Body of pancreas (tissue), 4 donors: Measurements from ENCODE around the gene PPP2R5B. TPM values are rescaled to one million over a fixed set of nuclear protein-coding genes. Genes with fewer than 3 reads are reported as not detected.
A peak's percentile ranks its signal among the peaks of the same experiment; 100 is the strongest.

Experiments used
- ATAC-seq: fragments of 150-250 bp; one replicate; pipeline ENCODE4 v1.9.1; 2016
- DNase-seq, 4 donors: peaks; one replicate each; pipeline ENCODE4 v3.0.0-alpha.2; 2019
- H3K27ac ChIP-seq, 4 donors: fragments of 200-600 bp; sonication (generic); 1 replicate in 3 of 4; 2 replicates in 1 of 4; pipeline versions ENCODE4 v1.5.1 to v1.6.1; 2016 to 2019; ENCODE audit warnings: mild to moderate bottlenecking in 1 of 4, mixed read lengths in 1 of 4, moderate library complexity in 1 of 4
- H3K27me3 ChIP-seq, 2 donors: fragments of 200-600 bp; sonication (generic); one replicate each; pipeline ENCODE4 v1.6.0; 2016; ENCODE audit warnings: mild to moderate bottlenecking in 1 of 2
- H3K36me3 ChIP-seq, 2 donors: fragments of 200-600 bp; sonication (generic); replicated peaks in 1 of 2; 2 replicates each; pipeline ENCODE4 v1.5.1; 2016; ENCODE audit warnings: low read depth in 2 of 2; ENCODE audit not compliant: insufficient read depth in 1 of 2
- H3K4me1 ChIP-seq: fragments of 200-600 bp; sonication (generic); one replicate; pipeline ENCODE4 v1.6.0; 2016
- H3K4me3 ChIP-seq, 2 donors: fragments of 200-600 bp; sonication (generic); 1 replicate in 1 of 2; 2 replicates in 1 of 2; pipeline ENCODE4 v1.5.1; 2016 to 2019
- H3K9me3 ChIP-seq, 3 donors: fragments of 200-600 bp; sonication (generic); 1 replicate in 2 of 3; 2 replicates in 1 of 3; pipeline ENCODE4 v1.5.1; 2016
- CTCF ChIP-seq, 7 experiments: fragments of 450-650 bp in 4 of 7; fragments of 200-600 bp in 3 of 7; sonication (generic) in 3 of 7; IDR thresholded peaks; one replicate each; pipeline ENCODE4 v1.5.1; 2016 to 2019; ENCODE audit warnings: antibody characterized with exemption in 7 of 7
- POLR2A ChIP-seq, 3 donors: fragments of 450-650 bp; IDR thresholded peaks; one replicate each; pipeline ENCODE4 v1.6.1; 2016; ENCODE audit warnings: antibody characterized with exemption in 3 of 3, mild to moderate bottlenecking in 2 of 3
- WGBS, 2 donors: methylation state at CpG; one replicate each; pipeline ENCODE4 v1.1.5; 2017; 5-methylcytosine and 5-hydroxymethylcytosine counted together
- intact Hi-C: fragments of 100-400 bp; cut with DNase I; formaldehyde crosslinking; loops from one replicate; pipeline ENCODE4 v1.15.1; 2023
- total RNA-seq, 2 donors: library from RNA; depleted of rRNA; stranded (reverse); fragments of >200 nt; gene quantifications; one replicate each; pipeline ENCODE4 v1.1.0, GENCODE V29; 2016

Gene PPP2R5B
- total RNA-seq, 2 donors from 2014 or later: 12.7 to 35.6 TPM

GRCh38 chr11:64885367-64886286, 38.9 kb upstream of the PPP2R5B start:
- TF ChIP-seq POLR2A (IDR thresholded peaks at IDR 0.05) (no peak), CTCF (IDR thresholded peaks at IDR 0.05) (no peak)
- ATAC-seq (no peak), DNase-seq (no peak)

GRCh38 chr11:64887234-64887756, 37.2 kb upstream of the PPP2R5B start:
- H3K27ac ChIP-seq: peak overlapping the region in 3 of 4 donors; percentile 53 to 64 (median 62)
- H3K9me3 ChIP-seq: no peaks in the 10 kb centered on the region
- no peaks in the 10 kb centered on the region for H3K36me3 ChIP-seq
- H3K4me1 ChIP-seq: peaks cover 48% of the 10 kb centered on the region
- H3K27me3 ChIP-seq: no peaks in the 10 kb centered on the region
- DNase-seq (no peak), ATAC-seq (no peak)
- intact Hi-C loops: no loop called here
- TF ChIP-seq CTCF (IDR thresholded peaks at IDR 0.05): no peak
- no peak for TF ChIP-seq POLR2A (IDR thresholded peaks at IDR 0.05)
- H3K4me3 ChIP-seq: no peak overlapping the region
- 74 to 78% methylated on average over 8 of the region's 8 CpGs for WGBS, 2 donors

More at GRCh38 chr11:64885367-64886286, 38.9 kb upstream of the PPP2R5B start:
- no peak overlapping the region for H3K4me3 ChIP-seq
- WGBS, 2 donors: 61 to 75% methylated on average over 8 to 15 of the region's 15 CpGs
- peaks cover 31% of the 10 kb centered on the region for H3K4me1 ChIP-seq
- intact Hi-C loops: no loop called here
- no peaks in the 10 kb centered on the region for H3K27me3 ChIP-seq
- H3K36me3 ChIP-seq: no peaks in the 10 kb centered on the region
- H3K27ac ChIP-seq: no peak overlapping the region
- no peaks in the 10 kb centered on the region for H3K9me3 ChIP-seq

GRCh38 chr11:64887757-64888405, 36.6 kb upstream of the PPP2R5B start:
- no peaks in the 10 kb centered on the region for H3K9me3 ChIP-seq
- no peaks in the 10 kb centered on the region for H3K27me3 ChIP-seq
- peak overlapping the region; percentile 11 to 64 (median 58) for H3K27ac ChIP-seq
- DNase-seq: peak; percentile 76 to 85 (median 82)
- H3K36me3 ChIP-seq: no peaks in the 10 kb centered on the region
- peak; percentile 85 for ATAC-seq
- TF ChIP-seq POLR2A (IDR thresholded peaks at IDR 0.05) (peak in 2 of 3 donors; percentile 13 to 23), CTCF (IDR thresholded peaks at IDR 0.05) (peak; percentile 88 to 98 (median 93))
- intact Hi-C loops: no loop called here
- no peak overlapping the region for H3K4me3 ChIP-seq
- WGBS, 2 donors: 7 to 11% methylated on average over 14 to 34 of the region's 34 CpGs
- H3K4me1 ChIP-seq: peaks cover 54% of the 10 kb centered on the region

- no peaks in the 10 kb centered on the region for H3K9me3 ChIP-seq
- ATAC-seq (no peak), DNase-seq (no peak)
- intact Hi-C loops: no loop called here
- no peaks in the 10 kb centered on the region for H3K36me3 ChIP-seq
- no peaks in the 10 kb centered on the region for H3K27me3 ChIP-seq
- WGBS, 2 donors: 48 to 53% methylated on average over 8 of the region's 8 CpGs
- H3K27ac ChIP-seq: peak overlapping the region; percentile 11 to 64 (median 58)
- TF ChIP-seq POLR2A (IDR thresholded peaks at IDR 0.05): no peak
- TF ChIP-seq CTCF (IDR thresholded peaks at IDR 0.05): no peak
- peaks cover 59% of the 10 kb centered on the region for H3K4me1 ChIP-seq
- H3K4me3 ChIP-seq: no peak overlapping the region
Observed at GRCh38 chr11:64888406-64888728, 36.1 kb upstream of the PPP2R5B start.
